Measurements from ENCODE around the gene FKBP5. TPM values are rescaled to one million over a fixed set of nuclear protein-coding genes. Genes with fewer than 3 reads are reported as not detected.

FKBP5 gene
- total and polyA plus RNA-seq, 9 of the 15 experiments (the other 6 are each of a cell fraction or from before 2014, with no cell fraction given) = 32.7 to 151 (median 75.0) TPM

DNA sequence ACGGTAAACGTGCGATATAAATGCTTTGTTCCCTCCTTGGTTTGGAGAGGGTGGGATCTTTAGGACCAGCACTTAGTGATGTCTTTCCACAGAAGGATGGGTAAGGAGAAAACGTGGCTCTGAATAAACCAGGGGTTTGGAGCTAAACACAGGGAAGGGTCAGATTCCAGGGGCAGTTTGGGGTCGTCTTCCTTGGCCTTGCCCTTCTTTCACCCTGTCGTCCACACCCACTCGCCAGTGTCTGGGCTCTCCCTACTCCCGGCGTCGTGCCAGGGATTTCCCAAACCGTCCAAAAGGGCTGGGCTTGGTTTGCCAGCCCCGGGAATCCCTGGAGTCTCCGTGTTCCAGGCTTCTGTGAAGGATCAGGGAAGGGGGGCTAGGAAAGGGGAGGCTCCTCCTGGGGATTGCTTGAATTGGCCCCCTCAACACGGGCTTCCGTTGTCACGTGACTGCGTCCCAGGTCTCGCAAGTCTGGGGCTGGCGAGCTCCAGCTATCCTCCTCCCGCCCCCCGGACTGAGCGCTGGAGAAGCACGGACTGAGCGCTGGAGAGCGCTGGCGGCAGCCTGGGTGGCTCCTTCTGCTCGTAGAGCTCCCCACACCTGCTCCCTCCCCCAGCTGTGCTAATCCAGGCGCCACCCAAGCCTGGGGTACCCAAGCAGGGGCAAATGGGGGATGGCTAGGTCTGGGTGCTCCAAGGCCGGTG, 38.7 kb upstream of the FKBP5 start (continued):
- TF ChIP-seq CTCF (IDR thresholded peaks at IDR 0.05 in 2 of 3, conservative IDR thresholded peaks at IDR 0.05 in 1 of 3; ENCODE audit: insufficient read depth in 2 of 3, low read depth in 1 of 3, low read length in 3 of 3) = 0 out of 6 replicates have a peak, but pooled peaks of 1 of the 3 experiments have one; percentile 7
- TF ChIP-seq MAFG (tag; conservative IDR thresholded peaks at IDR 0.05) = no peak
- TF ChIP-seq TFE3 (CRISPR knock-in tag; IDR thresholded peaks at IDR 0.05) = peak; percentile 99
- no peak for TF ChIP-seq ZNF830 (CRISPR knock-in tag; IDR thresholded peaks at IDR 0.05)
- no peak for TF ChIP-seq ZNF212 (CRISPR knock-in tag; IDR thresholded peaks at IDR 0.05)
- TF ChIP-seq MGA (IDR thresholded peaks at IDR 0.05) = peak; percentile 9; the same call in 1 of the 2 replicates
- TF ChIP-seq HDAC6 (IDR thresholded peaks at IDR 0.05; ENCODE audit: low read depth, low read length) = no peak
- peak; percentile 87 for TF ChIP-seq BHLHE40 (IDR thresholded peaks at IDR 0.05; ENCODE audit: low read length)
- no peak for TF ChIP-seq PTRF (tag; IDR thresholded peaks at IDR 0.05)
- no peak for TF ChIP-seq MEF2A (IDR thresholded peaks at IDR 0.05; ENCODE audit: control insufficient read depth, low read depth, low read length)
- peak; percentile 58 for TF ChIP-seq PHF20 (IDR thresholded peaks at IDR 0.05; ENCODE audit: partially characterized antibody)
- TF ChIP-seq CAMTA2 (CRISPR knock-in tag; conservative IDR thresholded peaks at IDR 0.05) = no peak
